Uterus (tissue), 4 donors: ENCODE results near the gene GBP1. TPM values are rescaled to one million over a fixed set of nuclear protein-coding genes. Genes with fewer than 3 reads are reported as not detected.
"Not testable (repeated sequence)": the region's sequence is repeated elsewhere in the genome, so short reads cannot be mapped to it uniquely, and the experiment has no call there.

Experiments used
- DNase-seq, 2 donors: peaks; one replicate each; pipeline ENCODE4 v3.0.0-alpha.2; 2019 to 2020
- H3K27ac ChIP-seq, 2 donors: fragments of 200-600 bp; sonication (generic); 1 replicate in 1 of 2; 2 replicates in 1 of 2; pipeline ENCODE4 v1.5.1; 2016 to 2018
- H3K27me3 ChIP-seq, 2 donors: fragments of 200-600 bp; sonication (generic); one replicate each; pipeline ENCODE4 v1.5.1; 2018 to 2019; ENCODE audit warnings: control low read depth in 1 of 2
- H3K36me3 ChIP-seq, 2 donors: fragments of 200-600 bp; sonication (generic); one replicate each; pipeline ENCODE4 v1.5.1; 2019; ENCODE audit warnings: control low read depth in 1 of 2
- H3K4me1 ChIP-seq, 2 donors: fragments of 200-600 bp; sonication (generic); one replicate each; pipeline ENCODE4 v1.5.1; 2018 to 2019; ENCODE audit warnings: control low read depth in 1 of 2
- H3K4me3 ChIP-seq, 2 donors: fragments of 200-600 bp; sonication (generic); 1 replicate in 1 of 2; 2 replicates in 1 of 2; pipeline ENCODE4 v1.5.1; 2018 to 2019; ENCODE audit warnings: mild to moderate bottlenecking in 1 of 2
- H3K9me3 ChIP-seq, 2 donors: fragments of 200-600 bp; sonication (generic); one replicate each; pipeline ENCODE4 v1.5.1; 2019; ENCODE audit warnings: control low read depth in 1 of 2
- POLR2A ChIP-seq, 2 donors: fragments of 450-650 bp; IDR thresholded peaks; one replicate each; pipeline ENCODE4 v1.6.1; 2016; ENCODE audit warnings: antibody characterized with exemption in 2 of 2, mild to moderate bottlenecking in 1 of 2, moderate library complexity in 1 of 2
- intact Hi-C: fragments of 100-400 bp; cut with DNase I; formaldehyde crosslinking; loops from one replicate; pipeline ENCODE4 v1.15.1; 2023; ENCODE audit warnings: low total_unique reads
- total RNA-seq, 4 donors: library from RNA; depleted of rRNA in 3 of 4; stranded (reverse); fragments of >200 nt in 3 of 4; gene quantifications; one replicate each; pipeline versions ENCODE4 v1.1.0 to v1.2.4, GENCODE V29; 2014 to 2023
- TF ChIP-seq, protein P1 (sequence below), 4 experiments: fragments of 200-600 bp in 2 of 4; fragments of 450-650 bp in 2 of 4; sonication (generic) in 2 of 4; IDR thresholded peaks; one replicate each; pipeline ENCODE4 v1.5.1; 2016 to 2019; ENCODE audit warnings: antibody characterized with exemption in 4 of 4, mild to moderate bottlenecking in 2 of 4, moderate library complexity in 1 of 4
- donor health status: DM: yes; HTN: yes; CAD: no.

The GBP1 gene
- total RNA-seq, 4 donors from 2014 or later: 57.9 to 86.6 (median 78.5) TPM

DNA sequence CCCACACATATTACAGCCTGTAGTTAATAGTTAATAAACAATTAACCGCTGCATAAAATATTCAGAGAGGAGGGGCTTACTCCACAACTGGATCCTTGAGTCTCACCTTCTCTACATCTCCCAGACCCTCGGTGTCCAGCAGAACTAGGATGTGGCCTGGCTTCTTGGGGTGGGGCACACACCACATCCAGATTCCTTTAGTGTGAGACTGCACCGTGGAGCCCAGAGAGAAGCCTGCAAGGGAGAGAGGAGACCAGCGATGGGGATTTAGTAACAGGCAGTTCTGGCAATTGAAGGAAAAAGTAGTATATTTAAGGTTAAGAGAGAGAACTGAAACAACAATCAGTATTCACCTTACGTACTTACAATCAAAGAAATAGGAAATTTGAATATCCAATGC is 4.9 kb downstream of the GBP1 start:
- no peak overlapping the region for H3K4me3 ChIP-seq
- TF ChIP-seq, protein P1, sequence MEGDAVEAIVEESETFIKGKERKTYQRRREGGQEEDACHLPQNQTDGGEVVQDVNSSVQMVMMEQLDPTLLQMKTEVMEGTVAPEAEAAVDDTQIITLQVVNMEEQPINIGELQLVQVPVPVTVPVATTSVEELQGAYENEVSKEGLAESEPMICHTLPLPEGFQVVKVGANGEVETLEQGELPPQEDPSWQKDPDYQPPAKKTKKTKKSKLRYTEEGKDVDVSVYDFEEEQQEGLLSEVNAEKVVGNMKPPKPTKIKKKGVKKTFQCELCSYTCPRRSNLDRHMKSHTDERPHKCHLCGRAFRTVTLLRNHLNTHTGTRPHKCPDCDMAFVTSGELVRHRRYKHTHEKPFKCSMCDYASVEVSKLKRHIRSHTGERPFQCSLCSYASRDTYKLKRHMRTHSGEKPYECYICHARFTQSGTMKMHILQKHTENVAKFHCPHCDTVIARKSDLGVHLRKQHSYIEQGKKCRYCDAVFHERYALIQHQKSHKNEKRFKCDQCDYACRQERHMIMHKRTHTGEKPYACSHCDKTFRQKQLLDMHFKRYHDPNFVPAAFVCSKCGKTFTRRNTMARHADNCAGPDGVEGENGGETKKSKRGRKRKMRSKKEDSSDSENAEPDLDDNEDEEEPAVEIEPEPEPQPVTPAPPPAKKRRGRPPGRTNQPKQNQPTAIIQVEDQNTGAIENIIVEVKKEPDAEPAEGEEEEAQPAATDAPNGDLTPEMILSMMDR (IDR thresholded peaks at IDR 0.05): no peak
- no peak for TF ChIP-seq POLR2A (IDR thresholded peaks at IDR 0.05)
- H3K27ac ChIP-seq: no peak overlapping the region
- no peaks in the 10 kb centered on the region for H3K9me3 ChIP-seq
- H3K36me3 ChIP-seq: no peaks in the 10 kb centered on the region
- H3K27me3 ChIP-seq: no peaks in the 10 kb centered on the region
- no peak for DNase-seq
- intact Hi-C loops: no loop called here
- peaks cover 0 to 13% of the 10 kb centered on the region in 2 donors for H3K4me1 ChIP-seq

DNA sequence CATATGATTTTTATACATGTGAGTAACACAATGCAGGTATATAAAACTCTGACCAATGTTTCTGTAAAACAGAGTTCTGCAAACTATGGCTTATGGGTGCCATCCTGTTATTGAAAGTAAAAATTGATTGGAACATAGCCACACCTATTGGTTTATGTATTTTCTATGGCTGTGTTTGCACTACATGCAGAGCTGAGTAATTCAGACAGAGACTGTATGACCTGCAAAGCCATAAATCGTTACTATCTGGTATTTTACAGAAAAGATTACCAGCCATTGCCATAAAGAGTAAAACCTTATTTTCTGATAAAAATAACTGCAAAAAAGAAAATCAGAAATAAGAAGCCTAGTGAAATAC is 13.1 kb downstream of the GBP1 start:
- Histone ChIP-seq H3K27ac (no peak overlapping the region), H3K4me1 (no peaks in the 10 kb centered on the region), H3K9me3 (no peaks in the 10 kb centered on the region), H3K4me3 (no peak overlapping the region), H3K36me3 (no peaks in the 10 kb centered on the region), H3K27me3 (no peaks in the 10 kb centered on the region)
- TF ChIP-seq POLR2A (IDR thresholded peaks at IDR 0.05): no peak
- TF ChIP-seq, protein P1 (IDR thresholded peaks at IDR 0.05): no peak
- no peak for DNase-seq
- intact Hi-C loops: no loop called here

DNA sequence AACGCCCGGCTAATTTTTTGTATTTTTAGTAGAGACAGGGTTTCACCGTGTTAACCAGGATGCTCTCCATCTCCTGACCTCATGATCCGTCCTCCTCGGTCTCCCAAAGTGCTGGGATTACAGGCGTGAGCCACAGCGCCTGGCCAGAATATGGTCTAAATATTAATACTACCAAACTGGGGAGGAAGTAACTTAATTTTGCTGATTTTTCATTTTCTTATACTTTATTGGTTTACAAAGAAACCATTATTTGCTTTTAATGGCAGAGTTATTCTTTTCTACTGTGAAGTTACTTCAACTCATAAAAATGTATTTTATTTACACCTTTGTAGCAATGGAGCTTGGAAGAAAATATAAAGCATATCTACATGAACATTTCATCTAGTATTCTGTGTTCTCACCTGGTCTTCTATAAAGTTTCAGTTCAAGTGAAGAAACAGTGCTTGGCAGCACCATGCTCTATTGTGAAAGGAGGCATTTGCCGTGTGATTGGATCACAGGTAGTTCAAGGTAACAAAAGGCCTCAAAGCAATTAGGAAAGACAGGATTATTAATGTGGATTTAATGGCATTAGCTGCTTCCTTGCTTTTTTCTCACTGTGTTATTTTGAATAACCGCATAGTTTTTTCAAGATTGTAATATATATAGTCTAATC is 13.6 kb downstream of the GBP1 start:
- intact Hi-C loops: no loop called here
- TF ChIP-seq, protein P1 (IDR thresholded peaks at IDR 0.05): no peak
- TF ChIP-seq POLR2A (IDR thresholded peaks at IDR 0.05): no peak
- Histone ChIP-seq H3K36me3 (no peaks in the 10 kb centered on the region), H3K4me3 (no peak overlapping the region), H3K27me3 (no peaks in the 10 kb centered on the region), H3K27ac (no peak overlapping the region), H3K9me3 (no peaks in the 10 kb centered on the region), H3K4me1 (no peaks in the 10 kb centered on the region)
- DNase-seq: no peak

DNA sequence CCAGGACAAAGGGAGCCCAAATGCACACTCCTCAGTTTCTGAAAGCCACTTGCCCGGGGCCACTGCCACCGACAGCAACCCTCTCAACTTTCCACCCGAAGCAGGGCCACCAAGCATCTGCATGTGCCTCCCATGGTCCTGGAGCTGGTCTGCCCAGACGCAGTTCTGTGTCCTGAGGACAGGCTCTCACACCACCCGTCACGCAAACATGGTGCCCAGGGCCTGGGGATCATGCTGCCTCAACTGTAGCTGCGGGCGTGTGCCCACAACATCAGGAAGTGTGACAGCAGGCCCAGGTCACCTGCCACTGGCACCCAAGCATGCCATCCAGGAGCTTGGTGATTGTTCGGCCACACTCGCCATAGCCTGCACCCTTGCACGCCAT is 14.4 kb downstream of the GBP1 start:
- Histone ChIP-seq H3K27ac (no peak overlapping the region), H3K4me3 (no peak overlapping the region), H3K36me3 (no peaks in the 10 kb centered on the region), H3K9me3 (no peaks in the 10 kb centered on the region), H3K4me1 (no peaks in the 10 kb centered on the region), H3K27me3 (no peaks in the 10 kb centered on the region)
- no peak for DNase-seq
- intact Hi-C loops: no loop called here
- TF ChIP-seq, protein P1 (IDR thresholded peaks at IDR 0.05): no peak
- TF ChIP-seq POLR2A (IDR thresholded peaks at IDR 0.05): no peak

DNA sequence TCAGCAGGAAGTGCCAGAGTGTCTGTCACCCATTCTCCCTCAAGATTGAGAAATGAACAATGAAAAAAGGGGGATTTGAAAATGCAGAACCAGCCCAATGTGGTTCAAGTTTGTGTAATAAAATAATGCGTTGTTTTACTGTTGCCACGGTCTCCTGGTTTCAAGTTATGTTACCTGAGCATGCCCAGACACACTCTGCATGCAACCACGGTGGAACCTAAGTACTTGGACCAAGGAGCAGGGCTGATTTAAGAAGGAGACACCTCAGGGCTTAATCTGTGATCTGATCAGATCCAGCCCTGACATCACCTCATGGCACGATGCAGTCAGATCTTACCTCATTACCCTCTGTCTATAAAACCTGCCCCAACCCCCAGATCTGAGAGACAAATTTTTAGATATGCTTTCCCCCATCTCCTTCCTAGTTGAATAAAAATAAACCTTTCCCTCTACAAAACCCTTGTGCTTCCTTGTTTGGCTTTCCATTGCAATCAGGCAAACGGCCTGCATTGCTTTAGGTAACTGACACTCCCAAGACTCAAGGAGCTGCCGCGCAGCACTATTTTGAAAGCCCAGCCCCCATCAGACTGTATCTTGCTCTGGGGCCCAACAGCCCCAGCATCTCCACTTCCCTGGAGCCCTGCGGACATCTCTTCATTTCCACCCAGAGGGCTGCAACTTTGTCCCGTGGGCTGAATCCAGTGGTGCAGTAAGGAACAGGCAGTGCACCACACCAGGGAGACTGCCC is 14.9 kb downstream of the GBP1 start:
- intact Hi-C loops, H3K9me3 ChIP-seq, H3K4me3 ChIP-seq, H3K27me3 ChIP-seq, H3K4me1 ChIP-seq, H3K36me3 ChIP-seq, H3K27ac ChIP-seq, DNase-seq: not testable (repeated sequence)

DNA sequence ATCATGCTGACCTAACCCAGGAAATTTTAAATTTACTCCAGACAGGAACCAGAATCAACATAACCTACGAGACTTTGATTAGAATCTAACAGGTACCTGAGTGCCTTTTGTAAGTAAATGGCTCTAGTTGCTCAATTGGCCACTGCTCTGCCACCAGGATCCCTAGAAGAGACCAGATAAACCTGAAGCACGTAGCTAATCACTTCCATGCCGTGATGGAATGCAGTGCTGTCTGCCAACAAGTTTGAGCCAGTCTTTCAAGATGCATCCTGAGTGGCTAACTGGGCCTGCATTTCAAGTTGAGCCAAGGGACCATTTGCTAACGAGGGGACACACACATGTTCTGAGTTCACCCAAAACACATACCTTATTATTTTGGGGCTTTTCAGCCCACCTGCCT is 15.8 kb downstream of the GBP1 start:
- H3K9me3 ChIP-seq, H3K4me3 ChIP-seq, intact Hi-C loops, H3K4me1 ChIP-seq, H3K27me3 ChIP-seq, DNase-seq, H3K36me3 ChIP-seq, H3K27ac ChIP-seq: not testable (repeated sequence)
